Activated CD4-positive, alpha-beta T cell treated with anti-CD3 and anti-CD28 coated beads for 24 hours (primary cell): ENCODE measurements around the gene ERBB4.

ENCODE experiments used
- DNase-seq, 2 donors: peaks; one replicate each; pipeline ENCODE4 v3.0.0-alpha.2; 2020; ENCODE audit warnings: low read depth in 2 of 2

Gene ERBB4

DNA sequence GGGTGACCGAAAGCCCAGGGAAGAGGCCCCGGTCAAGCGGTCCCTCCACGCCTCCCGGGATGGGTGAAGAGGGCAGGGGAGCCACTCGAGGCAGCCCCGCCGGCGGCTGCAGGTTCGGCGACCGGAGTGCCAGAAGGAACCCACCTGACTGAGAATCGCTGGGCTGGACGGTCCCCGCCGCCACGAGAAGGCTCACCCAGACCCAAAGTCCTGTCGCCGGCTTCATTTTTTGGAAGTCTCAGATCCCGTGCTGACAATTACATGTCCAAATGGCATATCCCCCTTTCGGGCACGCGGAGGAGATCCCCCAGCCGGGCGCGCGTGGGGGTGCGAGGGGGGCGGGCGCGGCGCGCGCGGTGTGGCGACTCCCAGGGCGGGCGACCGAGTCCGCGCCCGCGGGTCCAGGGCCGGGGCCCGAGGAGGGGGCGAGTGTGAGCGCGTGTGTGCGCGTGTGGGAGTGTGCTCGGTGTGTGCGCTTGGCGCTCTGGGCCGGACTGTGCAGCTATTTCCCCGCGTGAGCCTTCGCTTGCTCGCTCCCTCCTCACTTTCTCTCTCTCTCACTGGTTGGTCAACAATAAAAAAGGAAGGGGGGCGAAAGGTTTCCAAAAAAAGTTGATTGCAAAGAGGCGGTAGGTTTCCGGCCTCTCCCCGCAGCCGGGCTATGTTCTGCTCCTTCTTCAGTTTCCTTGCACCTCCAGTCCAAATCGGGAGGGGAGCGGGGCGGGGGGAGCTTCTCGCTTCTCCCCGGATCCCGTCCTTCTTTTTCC lies at the start of gene ERBB4:
Gene ERBB4 (minus strand): TSS at position 498 of the 767 bp plus-strand sequence. CDS start 272 bp downstream, at position 226.
- no peak for DNase-seq

DNA sequence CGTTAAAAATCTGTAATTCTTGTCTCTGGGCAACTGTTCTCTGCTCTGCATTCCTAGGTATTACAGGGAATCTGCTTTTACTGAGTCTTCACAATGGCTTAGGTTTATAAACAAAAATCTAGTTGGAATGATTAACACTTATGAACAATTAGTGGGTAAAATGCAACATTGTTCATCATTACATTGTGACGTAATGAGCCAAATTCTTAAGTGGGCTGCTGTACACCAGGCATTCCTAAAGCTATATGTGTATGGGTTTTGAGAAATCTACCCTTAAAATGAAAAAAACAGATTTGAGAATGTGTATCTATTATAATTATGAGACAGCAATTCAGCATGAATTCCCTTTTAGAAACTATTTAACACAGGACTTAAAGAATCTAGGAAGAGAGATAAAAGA lies 41.5 kb upstream of the ERBB4 start:
- DNase-seq, result no peak

DNA sequence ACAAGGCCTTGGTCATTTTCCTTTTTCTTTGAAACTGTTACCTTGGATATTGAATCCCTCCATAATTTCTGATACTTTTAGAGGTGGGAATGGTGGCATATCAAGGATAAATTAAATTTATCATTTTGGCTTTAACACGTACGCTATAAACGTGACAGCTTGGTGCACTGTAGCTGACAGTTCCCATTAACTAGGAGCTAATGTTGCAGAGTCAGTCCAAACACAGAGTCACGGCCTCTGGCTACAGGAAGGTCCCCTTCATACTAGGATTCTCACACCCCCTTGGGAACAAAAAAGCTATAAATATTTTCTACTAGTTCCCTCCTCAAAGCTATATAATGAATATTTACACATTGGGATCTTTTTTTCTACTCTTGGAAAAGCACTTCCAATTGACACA lies 17.7 kb upstream of the ERBB4 start:
- no peak for DNase-seq

DNA sequence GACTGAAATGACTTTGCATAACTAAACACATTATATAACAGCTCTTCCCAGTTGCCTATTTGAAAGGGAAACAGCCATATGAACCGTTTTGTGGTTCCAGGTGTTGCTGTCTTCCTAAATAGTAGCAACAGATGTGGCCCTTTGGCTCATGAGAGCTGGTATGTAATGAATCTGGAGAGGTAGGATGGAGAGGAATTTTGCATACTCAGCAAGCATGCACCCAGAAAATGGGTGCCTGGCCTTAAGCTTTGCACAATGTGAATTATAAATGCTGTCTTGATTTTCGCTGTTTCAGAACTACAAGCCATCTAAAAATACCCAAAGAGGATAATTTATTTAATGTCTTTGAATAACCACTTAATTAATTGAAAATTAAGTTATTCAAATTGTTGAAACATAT lies 15.6 kb upstream of the ERBB4 start:
- DNase-seq, result no peak

DNA sequence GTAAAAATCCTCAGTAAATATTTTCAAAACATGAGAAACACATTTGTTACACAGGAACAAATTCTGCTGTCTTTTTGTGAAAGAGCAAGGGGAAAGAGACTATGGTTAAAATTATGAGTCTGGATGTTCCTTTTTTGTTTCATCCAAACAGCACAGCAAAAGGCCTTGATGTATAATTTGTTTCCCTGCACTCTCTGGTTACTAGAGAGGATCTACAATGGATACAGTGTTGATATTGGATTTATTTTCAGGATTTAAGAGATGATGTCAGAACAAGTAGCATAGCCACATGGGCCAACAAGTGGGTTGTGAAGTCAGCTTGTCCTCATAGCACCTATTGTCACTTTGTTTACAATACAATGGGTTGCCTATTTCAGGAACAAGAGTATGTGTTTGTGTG lies 11.3 kb upstream of the ERBB4 start:
- DNase-seq, result no peak

DNA sequence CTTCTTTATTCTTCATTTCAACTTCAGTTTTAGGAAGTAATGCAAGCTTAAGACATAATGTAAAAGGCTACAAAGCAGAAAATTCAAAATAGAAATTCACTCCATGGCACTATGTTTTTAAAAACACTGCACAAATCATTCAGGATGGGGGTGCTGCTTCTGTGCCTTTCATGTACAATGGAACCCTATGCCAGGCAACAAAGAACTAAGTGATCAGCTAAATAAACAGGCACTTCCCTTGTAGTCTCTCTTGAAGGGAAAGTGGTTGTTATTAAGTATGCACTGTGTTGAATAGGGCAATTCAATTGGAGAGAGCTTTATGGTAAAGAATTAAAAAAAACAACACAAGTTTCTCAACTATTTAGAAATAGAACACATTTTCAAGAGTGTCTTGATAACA lies 10.9 kb upstream of the ERBB4 start:
- DNase-seq, result no peak

DNA sequence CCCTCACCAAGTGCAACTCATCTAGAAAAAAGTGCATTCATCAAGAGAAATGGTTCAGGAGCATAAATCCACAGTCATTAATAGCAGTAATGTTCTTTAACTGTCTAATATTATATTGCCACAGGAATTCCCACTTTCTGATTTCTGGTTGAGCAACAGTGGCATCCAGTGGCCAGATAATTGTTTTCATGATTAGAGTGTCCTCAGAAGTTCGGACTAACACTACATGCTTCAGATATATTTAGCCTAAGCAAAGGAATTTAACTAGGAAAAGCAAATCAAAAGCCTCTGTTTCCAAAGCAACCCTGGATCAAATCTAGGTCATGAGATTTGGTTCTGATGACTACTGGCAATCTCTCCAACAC lies 9.8 kb upstream of the ERBB4 start:
- DNase-seq, result no peak

DNA sequence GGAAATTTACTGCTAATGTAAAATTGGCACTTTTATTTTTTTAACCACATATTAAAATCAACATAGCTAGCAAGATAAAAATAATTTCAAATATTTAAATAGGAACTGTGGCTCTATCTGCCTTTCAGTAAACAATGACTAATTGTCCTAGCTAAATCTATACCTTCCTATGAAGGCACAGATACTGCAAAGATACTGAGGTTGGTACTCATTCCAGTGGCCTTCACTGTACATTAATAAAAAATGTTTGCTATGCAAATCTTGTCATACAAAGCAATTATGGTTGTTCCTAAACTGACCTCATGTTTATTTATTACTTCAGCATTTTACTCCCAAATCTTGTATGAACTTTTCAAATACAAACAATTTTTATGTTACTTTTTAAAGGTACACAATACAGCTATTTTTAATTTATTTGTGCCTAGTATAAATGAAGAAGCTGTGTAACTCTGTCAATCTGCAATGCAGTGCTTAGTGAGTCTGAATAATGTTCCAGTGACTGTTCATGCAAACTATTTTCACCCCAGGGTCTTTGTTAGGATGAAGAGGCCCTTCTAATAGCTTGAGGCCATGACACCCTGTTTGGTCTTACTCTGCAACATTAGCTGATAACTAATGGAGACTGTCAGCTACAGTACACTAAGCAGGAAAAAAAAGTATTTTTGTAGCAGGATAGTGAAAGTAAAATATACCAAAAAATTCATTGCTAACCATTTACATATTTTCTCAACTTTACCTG lies 9.3 kb upstream of the ERBB4 start:
- DNase-seq, result no peak

DNA sequence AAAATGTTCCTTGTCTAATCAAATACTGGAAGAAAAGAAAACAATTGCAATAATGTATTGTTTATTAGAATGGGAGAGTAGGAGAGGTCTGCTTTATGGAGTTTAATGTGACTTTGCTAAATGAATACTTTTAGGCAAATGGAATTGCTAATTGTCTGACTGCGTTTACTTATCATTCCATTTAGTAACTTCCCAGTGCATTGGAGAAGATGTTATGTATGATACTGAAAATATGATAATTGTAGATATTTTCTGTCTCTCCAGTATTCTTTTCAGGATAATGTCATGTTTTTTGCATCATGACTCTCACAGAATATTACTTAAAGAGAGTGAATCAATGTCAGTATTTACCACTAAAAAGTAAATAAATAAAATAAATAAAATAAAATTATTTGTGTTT lies 8.1 kb upstream of the ERBB4 start:
- no peak for DNase-seq

DNA sequence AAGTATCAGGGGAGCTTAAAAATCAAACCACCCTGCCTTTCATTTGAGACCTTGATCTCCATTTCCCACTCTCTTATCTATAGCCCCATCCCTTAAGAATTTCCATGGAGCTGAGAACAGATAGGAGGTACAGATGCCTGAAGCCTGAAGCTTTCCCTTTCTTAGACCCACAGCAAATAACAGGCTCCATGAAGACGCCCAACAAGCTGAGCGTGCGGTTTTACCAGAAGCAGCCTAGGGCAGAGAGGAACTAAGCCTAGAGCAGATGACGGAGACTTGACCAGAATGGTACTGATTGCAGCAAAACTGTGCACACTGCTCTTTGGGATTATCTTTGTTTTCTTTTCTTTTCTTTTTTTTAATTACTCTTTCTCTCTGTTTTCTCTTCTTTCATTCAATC lies 1.7 kb upstream of the ERBB4 start:
- no peak for DNase-seq

DNA sequence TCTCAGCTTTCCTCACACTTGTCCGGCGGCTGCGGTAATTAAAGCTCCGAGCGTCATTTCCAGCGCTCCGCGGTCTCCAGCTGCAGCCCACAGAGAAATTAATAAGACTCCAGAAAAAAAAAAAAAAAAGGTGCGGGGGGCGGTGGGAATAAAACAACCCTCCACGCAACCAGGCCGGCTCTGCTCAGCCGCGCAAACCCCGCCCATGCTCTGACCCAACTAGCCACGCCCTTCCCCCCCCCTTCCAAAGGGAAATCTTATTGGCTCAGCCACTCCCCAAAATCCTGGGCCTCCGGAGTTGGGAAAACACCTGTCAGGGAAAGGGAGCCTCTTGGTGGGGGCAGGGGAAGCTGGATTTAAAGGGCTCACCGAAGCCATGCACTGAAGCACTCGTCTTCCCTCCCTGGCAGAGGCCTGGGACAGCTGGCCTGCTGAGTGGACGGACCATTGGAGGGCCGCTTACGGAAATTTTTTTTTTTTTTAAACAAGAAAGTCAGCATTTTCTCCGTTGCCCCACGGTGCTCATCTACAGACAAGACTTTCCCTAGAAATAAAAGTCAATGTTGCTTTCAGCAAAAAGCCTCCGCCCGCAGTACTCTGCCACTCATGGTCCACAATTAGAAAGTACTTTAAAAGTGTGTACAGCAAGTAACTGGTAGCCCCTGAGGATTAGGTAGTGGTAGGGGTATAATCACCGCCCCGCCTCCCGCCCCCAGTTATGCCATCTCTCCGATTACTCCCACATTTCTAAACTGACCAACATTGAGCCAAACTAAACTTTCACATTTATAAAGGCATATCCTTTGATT lies 674 bp upstream of the ERBB4 start:
- DNase-seq, result no peak

DNA sequence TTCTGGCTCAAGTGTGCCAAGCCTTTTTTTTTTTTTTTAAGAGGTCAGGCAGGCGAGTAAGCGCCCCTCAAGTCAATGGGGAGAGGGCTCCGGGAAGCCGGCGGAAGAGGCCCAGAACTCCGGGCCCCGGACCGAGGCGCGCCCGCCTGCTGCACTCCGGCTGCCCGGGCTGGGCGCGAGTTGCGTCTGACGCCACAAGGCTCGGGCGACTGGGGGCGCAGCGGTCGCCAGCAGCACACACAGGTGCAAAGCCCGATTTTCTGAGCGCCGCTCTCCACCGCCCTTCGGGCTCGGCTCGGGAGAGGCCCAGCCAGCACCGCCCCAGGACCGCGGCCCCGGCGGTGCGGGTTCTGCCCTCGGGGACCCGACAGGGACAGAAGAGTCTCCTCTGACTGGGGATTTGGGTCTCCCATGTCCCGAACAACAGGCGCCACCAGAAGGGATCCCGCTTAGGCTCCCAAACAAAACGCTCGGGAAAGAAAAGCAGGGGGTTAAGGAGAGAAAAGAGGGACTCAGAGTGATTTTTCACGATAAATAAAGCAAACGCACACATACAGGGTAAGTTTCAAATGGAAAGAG lies 787 bp downstream of the ERBB4 start:
- DNase-seq, result no peak

DNA sequence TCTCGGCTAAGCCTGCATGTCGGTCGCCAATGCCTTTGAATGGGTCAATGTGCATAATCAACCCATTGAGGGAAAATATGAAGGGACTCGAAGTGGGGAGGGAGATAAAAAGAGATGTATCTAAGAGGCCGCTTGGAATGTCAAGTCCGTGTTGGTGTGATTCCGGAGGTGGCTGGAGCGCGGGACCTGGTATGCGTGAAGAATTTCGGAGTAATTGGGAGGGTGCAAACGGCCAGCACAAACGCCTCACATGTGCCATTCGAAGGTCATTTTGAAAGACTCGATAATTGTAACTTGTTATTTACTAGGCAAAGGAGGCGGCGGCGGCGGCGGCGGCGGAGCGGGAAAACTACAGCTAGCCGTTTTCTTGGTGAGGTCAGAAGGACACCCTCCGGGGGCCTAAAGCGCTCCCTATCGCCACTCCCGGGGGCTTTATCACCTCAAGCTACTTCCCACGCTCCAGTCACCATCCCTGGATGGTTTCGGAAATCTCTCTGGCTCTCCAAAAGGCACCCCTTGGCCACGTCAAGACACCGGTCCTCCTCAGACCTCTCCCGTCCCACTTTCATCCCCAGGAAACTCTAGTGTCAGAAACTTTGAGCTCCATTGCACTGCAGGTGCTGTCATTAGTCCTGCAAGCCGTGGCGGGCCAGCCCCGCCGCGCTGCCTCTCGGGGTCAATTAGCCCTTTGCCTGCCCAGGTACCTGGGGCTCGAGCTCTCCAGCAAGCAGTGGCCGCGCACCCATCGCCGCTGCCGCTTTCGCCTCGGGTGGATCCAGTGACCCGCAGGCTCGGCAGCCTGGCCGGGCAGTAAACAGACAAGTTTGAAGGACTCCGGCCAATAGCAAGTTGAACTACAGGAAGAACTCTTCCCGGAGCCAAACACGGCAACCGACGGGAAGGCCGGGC lies 1.5 kb downstream of the ERBB4 start:
- DNase-seq, result no peak

DNA sequence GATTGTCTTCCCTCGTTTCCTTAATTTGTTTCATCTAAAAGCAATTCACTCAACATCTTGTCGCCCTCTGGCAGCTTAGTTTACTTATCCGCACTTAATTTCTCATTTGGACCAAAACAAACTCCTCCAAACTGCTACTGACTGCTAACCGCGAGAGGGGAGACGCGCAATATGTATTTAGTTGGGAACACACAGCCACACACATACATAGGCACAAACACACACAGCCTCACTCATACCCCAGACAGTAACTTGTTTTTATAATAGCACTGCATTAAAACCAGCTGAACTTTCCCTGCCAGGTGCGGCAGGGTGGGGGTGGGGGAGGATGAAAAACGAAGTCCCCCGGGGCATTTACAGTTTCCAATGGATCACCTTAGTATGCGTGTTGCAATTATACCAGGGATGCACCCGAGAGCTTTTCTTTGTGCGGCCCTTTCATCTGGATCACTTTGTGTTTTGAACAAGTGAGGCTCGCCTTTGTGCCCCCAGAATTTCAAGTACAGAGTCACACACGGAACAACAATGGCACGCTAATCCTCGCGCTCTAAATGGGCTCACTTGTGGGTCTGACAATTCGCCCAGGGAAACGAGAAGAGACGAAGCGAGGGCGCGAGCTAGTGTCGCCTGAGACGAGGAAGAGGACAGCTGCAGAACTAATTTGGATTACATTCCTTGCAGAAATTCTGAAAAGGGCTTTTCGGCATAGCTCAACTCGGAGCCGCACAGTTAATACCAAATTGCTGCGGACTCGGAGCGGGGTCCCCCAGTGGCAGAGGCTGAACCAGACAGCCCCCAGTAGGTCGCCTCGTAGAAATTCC lies 2.4 kb downstream of the ERBB4 start:
- DNase-seq, result no peak

DNA sequence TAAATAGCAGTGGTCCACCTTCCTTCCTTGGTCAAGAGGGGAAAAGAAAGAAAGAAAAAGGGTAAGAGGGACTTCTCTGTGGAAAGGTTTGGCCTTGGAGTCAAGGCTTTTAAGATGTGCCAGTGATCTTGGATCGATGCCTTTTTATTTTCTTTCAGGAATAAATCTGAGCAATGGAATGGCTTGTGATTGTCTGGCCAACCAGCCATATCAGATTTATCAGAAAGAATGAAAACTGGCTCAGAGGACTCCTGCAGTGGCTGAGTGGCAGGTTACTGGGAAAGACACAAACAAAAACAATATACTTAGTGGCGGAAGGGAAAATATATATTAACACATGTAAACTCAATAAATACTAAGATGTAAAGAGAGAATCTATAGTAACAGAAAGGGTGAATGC lies 4.3 kb downstream of the ERBB4 start:
- DNase-seq, result no peak

DNA sequence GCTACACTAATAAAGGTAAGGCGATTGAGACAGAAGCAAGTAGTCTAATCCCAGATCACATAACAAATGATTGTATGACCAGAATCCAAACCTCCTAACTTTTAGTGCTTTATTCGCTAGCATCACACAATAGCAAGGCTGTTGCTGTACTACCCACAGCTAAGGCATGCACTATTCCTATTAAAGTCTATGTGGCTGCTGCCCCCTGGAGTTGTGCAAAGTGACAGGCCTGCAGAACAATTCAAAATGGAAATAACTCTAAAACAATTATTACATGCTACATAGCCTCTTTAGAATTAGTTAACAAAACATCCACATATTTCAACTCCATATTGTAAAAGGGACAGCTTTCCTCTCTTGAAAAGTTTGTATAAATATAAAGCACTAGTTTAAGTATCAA lies 6.0 kb downstream of the ERBB4 start:
- no peak for DNase-seq

DNA sequence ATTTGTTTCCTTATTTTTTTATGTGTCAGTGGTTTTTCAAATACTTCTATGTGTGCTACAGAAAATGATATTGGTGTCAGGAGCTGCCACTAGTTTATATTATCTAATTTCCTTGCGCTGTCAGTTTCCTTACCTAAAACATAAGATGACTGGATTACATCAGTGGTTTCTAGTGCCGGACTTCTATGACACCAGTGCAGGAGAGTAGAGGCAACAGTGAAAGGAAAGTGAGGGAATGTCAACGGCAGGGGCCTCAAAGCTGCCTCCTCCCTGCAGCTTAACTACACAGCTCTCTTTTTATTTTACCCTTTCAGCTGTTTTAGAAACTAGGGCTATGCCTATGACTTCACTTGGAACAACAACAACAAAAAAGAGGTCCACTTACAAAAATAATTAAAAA lies 6.5 kb downstream of the ERBB4 start:
- DNase-seq, result no peak

DNA sequence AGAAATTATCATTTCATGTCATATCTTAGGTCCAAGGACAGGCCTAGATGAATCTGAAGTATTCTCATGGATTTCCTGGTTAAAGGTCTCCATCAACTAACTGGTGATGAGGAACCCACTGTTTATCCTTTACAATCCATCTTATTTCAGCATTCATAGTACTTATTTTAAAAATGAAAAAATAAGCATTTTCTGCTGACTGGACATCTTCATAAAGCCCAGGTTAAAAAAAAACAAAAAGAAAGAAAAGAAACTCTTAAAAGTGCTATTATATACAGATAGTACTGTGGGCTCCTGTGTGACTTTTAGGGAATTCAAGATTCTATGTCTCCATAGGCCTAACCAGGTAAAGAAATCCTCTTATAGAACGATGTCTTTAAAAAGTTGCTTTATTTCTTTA lies 7.1 kb downstream of the ERBB4 start:
- no peak for DNase-seq

DNA sequence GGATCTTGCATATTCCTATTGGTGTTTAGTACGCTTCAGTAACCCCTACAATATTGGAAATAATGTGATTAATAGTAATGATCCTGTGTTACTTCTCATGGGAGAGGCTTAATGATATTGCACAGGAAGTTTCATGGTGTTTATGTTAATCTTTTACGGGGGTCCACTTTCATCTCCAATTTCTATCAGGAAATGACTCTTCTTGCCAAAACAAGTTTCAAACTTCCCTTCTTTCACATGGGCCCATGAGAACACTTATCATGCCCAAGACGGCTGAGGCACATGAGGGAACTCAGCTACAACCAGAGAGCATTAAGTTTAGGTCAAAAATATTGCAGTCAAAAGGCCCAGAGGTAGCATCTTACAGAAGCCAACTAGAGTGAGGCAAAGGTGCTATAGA lies 7.6 kb downstream of the ERBB4 start:
- no peak for DNase-seq

DNA sequence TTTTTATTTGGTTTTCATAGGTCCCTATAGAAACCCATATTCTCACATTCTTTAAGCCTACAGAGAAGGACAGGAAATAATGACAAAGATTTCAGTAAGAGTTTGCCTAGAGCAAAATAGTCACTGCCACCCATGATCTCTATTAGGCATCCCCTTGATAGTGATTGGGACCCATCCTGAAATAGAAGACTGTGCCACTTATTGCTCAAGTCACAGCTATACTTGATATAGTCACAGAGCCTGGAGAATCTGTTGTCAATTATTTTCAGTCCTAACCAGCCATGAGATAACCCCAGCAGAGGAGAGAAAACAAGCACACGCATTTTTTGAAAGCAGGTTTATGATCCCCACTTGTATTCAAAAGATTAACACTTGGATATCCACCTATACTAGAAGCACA lies 8.2 kb downstream of the ERBB4 start:
- DNase-seq, result no peak
